Smooth muscle cell (in vitro differentiated cells): Measurements from ENCODE around the gene ARMC9. TPM values are rescaled to one million over a fixed set of nuclear protein-coding genes. Genes with fewer than 3 reads are reported as not detected.

Source experiments
- DNase-seq: peaks from one replicate; lab custom pipeline; 2025; ENCODE audit not compliant: unreplicated experiment; lab: John Stamatoyannopoulos, UW
- H2AFZ ChIP-seq: fragments of 200-600 bp; sonication (generic); 2 replicates; pipeline ENCODE4 v1.6.0; 2016; ENCODE audit warnings: antibody characterized with exemption, low read depth, mild to moderate bottlenecking
- H3F3A ChIP-seq: fragments of 200-600 bp; sonication (generic); 2 replicates; pipeline ENCODE4 v1.6.0; 2017; ENCODE audit warnings: antibody characterized with exemption, low read depth
- H3K27ac ChIP-seq: fragments of 200-600 bp; sonication (generic); 2 replicates; pipeline ENCODE4 v1.5.1; 2016; ENCODE audit warnings: low read depth, mild to moderate bottlenecking
- H3K27me3 ChIP-seq: fragments of 200-600 bp; sonication (generic); 2 replicates; pipeline ENCODE4 v1.6.1; 2016; ENCODE audit warnings: low read depth, mild to moderate bottlenecking
- H3K36me3 ChIP-seq: fragments of 200-600 bp; sonication (generic); 2 replicates; pipeline ENCODE4 v1.5.1; 2016; ENCODE audit warnings: low read depth
- H3K4me1 ChIP-seq: fragments of 200-600 bp; sonication (generic); 2 replicates; pipeline ENCODE4 v1.5.1; 2016; ENCODE audit warnings: low read depth
- H3K4me2 ChIP-seq: fragments of 200-600 bp; sonication (generic); 2 replicates; pipeline ENCODE4 v1.6.0; 2016; ENCODE audit warnings: mild to moderate bottlenecking
- H3K4me3 ChIP-seq: fragments of 200-600 bp; sonication (generic); 2 replicates; pipeline ENCODE4 v1.5.1; 2016; ENCODE audit warnings: mild to moderate bottlenecking
- H3K79me2 ChIP-seq: fragments of 200-600 bp; sonication (generic); 2 replicates; pipeline ENCODE4 v1.6.0; 2016; ENCODE audit warnings: low read depth, mild to moderate bottlenecking
- H3K9ac ChIP-seq: fragments of 200-600 bp; sonication (generic); 2 replicates; pipeline ENCODE4 v1.6.0; 2016; ENCODE audit warnings: low read depth
- H3K9me3 ChIP-seq: fragments of 200-600 bp; sonication (generic); replicated peaks from 2 replicates; pipeline ENCODE4 v1.5.1; 2016; ENCODE audit warnings: low read depth
- H4K20me1 ChIP-seq: fragments of 200-600 bp; sonication (generic); 2 replicates; pipeline ENCODE4 v1.6.0; 2016; ENCODE audit warnings: low read depth
- WGBS: methylation state at CpG from one replicate; pipeline ENCODE4 v1.1.7; 2016; ENCODE audit warnings: low lambda C conversion rate; 5-methylcytosine and 5-hydroxymethylcytosine counted together
- polyA plus RNA-seq: library from polyadenylated mRNA; unstranded; fragments of >200 nt; fragmentation: Nextera tagmentation; extraction: Ambion mirVana; gene quantifications from 2 replicates; pipeline ENCODE4 v1.2.1, GENCODE V29; 2016
- total RNA-seq: library from RNA; depleted of rRNA; stranded (reverse); fragments of >200 nt; gene quantifications from 2 replicates; pipeline ENCODE4 v1.2.3, GENCODE V29; 2014
- TF ChIP-seq, protein P1 (sequence below): fragments of 200-600 bp; sonication (generic); IDR thresholded peaks from 2 replicates; pipeline ENCODE4 v1.5.1; 2017; ENCODE audit warnings: borderline replicate concordance, mild to moderate bottlenecking, antibody characterized with exemption; ENCODE audit not compliant: insufficient read depth, poor library complexity, severe bottlenecking

The ARMC9 gene
- total and polyA plus RNA-seq, 2 experiments from 2014 or later = 34.7 to 51.0 TPM

DNA sequence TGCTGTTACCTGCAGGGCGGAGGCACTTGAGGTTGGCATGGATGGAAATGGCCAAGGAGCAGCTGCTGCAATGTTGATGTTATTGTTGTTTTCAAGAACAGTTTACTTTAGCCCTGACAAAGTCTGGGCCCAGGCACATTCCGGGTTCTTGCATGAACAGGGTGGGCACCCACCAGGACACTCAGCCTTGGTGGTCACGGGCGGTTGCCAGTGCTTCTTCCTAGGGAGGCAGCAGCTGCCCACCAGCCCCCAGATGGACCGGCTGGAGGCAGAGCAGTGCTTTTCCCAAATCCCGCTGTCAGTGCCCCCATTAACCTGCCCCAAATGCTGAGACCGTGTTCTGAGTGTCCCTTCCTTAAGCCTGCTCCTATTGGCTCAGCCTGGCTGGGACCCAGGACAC, 158.6 kb downstream of the ARMC9 start:
- Histone ChIP-seq H3K27ac (no peak overlapping the region), H3K27me3 (no peaks in the 10 kb centered on the region), H3K79me2 (no peaks in the 10 kb centered on the region), H3K36me3 (no peaks in the 10 kb centered on the region), H3K4me2 (no peak overlapping the region), H3K9ac (no peak overlapping the region), H2AFZ (no peak overlapping the region), H4K20me1 (no peaks in the 10 kb centered on the region), H3K9me3 (no peaks in the 10 kb centered on the region), H3K4me3 (no peak overlapping the region), H3F3A (no peaks in the 10 kb centered on the region), H3K4me1 (no peaks in the 10 kb centered on the region)
- 94% methylated on average over 7 of the region's 7 CpGs for WGBS
- no peak for DNase-seq
- TF ChIP-seq, protein P1, sequence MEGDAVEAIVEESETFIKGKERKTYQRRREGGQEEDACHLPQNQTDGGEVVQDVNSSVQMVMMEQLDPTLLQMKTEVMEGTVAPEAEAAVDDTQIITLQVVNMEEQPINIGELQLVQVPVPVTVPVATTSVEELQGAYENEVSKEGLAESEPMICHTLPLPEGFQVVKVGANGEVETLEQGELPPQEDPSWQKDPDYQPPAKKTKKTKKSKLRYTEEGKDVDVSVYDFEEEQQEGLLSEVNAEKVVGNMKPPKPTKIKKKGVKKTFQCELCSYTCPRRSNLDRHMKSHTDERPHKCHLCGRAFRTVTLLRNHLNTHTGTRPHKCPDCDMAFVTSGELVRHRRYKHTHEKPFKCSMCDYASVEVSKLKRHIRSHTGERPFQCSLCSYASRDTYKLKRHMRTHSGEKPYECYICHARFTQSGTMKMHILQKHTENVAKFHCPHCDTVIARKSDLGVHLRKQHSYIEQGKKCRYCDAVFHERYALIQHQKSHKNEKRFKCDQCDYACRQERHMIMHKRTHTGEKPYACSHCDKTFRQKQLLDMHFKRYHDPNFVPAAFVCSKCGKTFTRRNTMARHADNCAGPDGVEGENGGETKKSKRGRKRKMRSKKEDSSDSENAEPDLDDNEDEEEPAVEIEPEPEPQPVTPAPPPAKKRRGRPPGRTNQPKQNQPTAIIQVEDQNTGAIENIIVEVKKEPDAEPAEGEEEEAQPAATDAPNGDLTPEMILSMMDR = no peak

DNA sequence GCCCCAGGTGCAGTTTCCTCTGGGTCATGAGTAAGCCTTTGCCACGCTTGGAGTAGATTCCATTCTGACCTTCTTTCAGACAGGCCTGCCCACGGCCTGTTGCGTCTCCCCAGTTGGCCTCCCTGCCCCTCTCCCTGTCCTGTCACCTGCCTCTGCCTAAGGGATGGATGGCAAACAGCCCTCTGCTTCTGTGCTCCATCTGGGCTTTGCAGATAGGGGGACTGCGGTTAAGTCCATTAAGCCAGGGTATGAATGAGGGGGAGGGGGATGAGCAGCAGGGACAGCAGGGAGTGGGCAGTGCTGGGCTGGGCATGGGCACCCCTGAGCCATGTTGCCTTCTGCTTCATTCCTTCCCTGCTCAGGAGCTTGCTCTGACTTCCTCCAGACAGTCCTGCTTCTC, 159.5 kb downstream of the ARMC9 start:
- Histone ChIP-seq H3K27me3 (no peaks in the 10 kb centered on the region), H3K27ac (no peak overlapping the region), H3K9ac (no peak overlapping the region), H2AFZ (no peak overlapping the region), H4K20me1 (no peaks in the 10 kb centered on the region), H3K4me2 (no peak overlapping the region), H3K9me3 (no peaks in the 10 kb centered on the region), H3F3A (no peaks in the 10 kb centered on the region), H3K4me3 (no peak overlapping the region), H3K4me1 (no peaks in the 10 kb centered on the region), H3K36me3 (no peaks in the 10 kb centered on the region), H3K79me2 (no peaks in the 10 kb centered on the region)
- 90% methylated on average over 4 of the region's 4 CpGs for WGBS
- no peak for DNase-seq
- TF ChIP-seq, protein P1 = no peak

DNA sequence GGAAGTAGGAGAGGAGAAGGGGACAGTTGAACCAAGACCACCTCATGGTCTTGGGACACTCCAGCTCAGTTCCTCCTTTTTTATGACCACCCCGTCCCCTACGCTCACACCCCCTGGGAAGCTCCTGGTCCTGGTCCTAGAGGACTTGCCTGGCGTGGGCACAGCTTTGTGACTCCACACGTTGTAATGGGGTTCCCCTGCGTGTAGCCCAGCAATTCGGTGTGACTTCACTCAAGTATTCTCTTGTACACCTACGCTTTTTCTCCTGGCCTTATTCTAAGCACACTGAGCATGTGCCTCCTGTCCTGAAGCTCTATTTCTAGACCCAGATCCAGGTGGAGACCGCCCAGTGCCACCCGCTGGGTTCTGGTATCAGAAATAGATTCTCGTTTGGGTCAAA, 161.0 kb downstream of the ARMC9 start:
- TF ChIP-seq, protein P1 = no peak
- DNase-seq = no peak

DNA sequence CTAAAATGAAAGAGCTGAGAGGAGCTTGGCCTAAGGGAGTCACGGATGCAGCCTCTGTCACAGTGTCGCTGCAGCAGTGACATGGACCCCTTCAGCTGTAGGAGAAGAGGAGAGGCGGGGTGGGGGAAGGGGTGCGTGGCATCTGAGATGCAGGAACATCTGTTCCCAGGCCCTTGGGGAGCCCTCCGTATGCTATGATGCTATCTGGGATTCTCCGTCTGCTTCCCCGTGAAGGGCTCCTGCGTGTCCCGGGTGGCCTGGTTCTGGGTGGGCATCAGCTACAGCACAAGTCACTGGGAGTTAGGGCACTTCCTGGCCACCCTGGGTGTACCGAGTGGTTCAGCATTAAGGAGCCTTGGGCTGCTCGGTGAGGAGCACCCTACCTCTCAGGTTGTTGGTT, 161.5 kb downstream of the ARMC9 start:
- WGBS = 93% methylated on average over 11 of the region's 11 CpGs
- peaks cover 9% of the 10 kb centered on the region for H3F3A ChIP-seq
- no peaks in the 10 kb centered on the region for H3K36me3 ChIP-seq
- H3K4me1 ChIP-seq = peaks cover 3% of the 10 kb centered on the region
- TF ChIP-seq, protein P1 = no peak
- no peak overlapping the region for H3K27ac ChIP-seq
- no peaks in the 10 kb centered on the region for H3K9me3 ChIP-seq
- no peaks in the 10 kb centered on the region for H3K27me3 ChIP-seq
- DNase-seq = no peak
- H3K4me2 ChIP-seq = no peak overlapping the region
- no peak overlapping the region for H3K4me3 ChIP-seq
- no peaks in the 10 kb centered on the region for H3K79me2 ChIP-seq
- H3K9ac ChIP-seq = no peak overlapping the region
- H4K20me1 ChIP-seq = no peaks in the 10 kb centered on the region
- no peak overlapping the region for H2AFZ ChIP-seq

More for the DNA sequence above, 161.0 kb downstream of the ARMC9 start:
- peaks cover 6% of the 10 kb centered on the region for H3F3A ChIP-seq
- no peak overlapping the region for H2AFZ ChIP-seq
- H4K20me1 ChIP-seq = no peaks in the 10 kb centered on the region
- no peaks in the 10 kb centered on the region for H3K27me3 ChIP-seq
- no peak overlapping the region for H3K9ac ChIP-seq
- 95% methylated on average over 10 of the region's 10 CpGs for WGBS
- no peaks in the 10 kb centered on the region for H3K79me2 ChIP-seq
- H3K36me3 ChIP-seq = no peaks in the 10 kb centered on the region
- H3K27ac ChIP-seq = no peak overlapping the region
- H3K9me3 ChIP-seq = no peaks in the 10 kb centered on the region
- H3K4me2 ChIP-seq = no peak overlapping the region
- H3K4me1 ChIP-seq = no peaks in the 10 kb centered on the region
- H3K4me3 ChIP-seq = no peak overlapping the region
